GM19023 (cell line): ENCODE data around the gene HBD.
A peak's percentile ranks its signal among the peaks of the same experiment; 100 is the strongest.

ENCODE experiments used
- ATAC-seq: cut with Tn5 transposase; IDR thresholded peaks from one replicate; pipeline ENCODE4 v1.9.1; 2021; ENCODE audit warnings: mild to moderate bottlenecking, moderate library complexity; ENCODE audit not compliant: unreplicated experiment

HBD gene

DNA sequence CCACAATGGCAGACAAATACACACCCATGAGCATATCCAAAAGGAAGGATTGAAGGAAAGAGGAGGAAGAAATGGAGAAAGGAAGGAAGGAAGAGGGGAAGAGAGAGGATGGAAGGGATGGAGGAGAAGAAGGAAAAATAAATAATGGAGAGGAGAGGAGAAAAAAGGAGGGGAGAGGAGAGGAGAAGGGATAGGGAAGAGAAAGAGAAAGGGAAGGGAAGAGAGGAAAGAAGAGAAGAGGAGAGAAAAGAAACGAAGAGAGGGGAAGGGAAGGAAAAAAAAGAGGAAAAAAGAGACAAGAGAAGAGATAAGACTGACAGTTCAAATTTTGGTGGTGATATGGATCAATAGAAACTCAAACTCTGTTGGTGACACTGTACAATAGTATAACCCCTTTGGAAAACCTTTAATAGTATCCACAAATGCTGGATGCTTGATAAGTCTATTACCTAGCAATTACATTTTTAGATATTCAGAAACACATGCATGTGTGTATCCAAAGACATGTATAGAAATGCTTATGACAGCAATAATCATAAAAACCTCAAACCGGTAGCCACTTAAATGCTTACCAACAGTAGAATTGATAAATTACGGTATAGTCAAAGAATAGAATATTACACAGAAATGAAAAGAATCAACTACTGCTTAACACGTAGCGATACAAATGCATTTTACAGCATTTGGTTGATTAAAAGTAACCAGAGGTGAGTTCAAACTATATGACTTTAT lies 1.2 kb upstream of the HBD start:
- no peak for ATAC-seq

GRCh38 chr11:5233307-5233706 lies 976 bp downstream of the HBD start:
- no peak for ATAC-seq

GRCh38 chr11:5232821-5233220 lies 1.5 kb downstream of the HBD start:
- no peak for ATAC-seq

GRCh38 chr11:5232176-5232575 lies 2.1 kb downstream of the HBD start:
- no peak for ATAC-seq

- no peak for ATAC-seq
Measured at GRCh38 chr11:5231111-5231510, 3.2 kb downstream of the HBD start.

DNA sequence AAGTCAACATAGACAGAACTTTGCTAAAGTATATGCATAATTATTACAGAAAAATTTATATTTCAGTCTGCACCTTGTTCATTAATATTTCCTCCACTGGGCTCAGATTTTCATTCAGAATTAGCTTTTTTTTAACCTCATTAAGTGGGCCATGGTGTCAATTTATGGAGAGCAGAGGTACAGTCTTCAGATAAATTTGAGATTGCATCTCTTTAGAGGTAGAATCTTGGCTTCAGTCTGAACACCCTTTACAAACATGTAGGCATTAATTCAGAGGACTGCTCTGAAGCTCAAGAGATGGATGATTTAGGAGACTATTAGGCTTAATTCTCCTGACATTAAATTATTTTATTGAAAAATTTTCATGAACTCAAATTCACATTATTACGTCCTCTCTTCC lies 4.0 kb downstream of the HBD start:
- no peak for ATAC-seq

DNA sequence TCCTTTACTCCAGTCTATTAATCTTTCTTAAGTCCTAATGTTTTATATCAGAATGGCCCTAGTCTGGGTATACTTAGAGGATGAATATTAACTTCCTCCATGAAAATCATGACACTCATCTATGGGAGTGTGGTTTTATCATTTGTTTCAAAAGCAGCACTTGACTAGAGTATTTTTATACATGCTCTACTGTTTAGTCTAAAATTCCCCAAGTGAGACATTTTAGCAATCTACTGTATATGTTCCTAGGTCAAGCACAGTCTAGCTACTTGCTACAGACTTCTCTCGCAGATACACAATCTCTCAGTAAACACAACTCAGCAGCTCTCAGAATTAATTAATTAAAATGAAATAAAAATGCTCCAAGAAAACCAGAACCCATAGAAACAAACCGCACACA lies 4.5 kb downstream of the HBD start:
- ATAC-seq, result no peak

DNA sequence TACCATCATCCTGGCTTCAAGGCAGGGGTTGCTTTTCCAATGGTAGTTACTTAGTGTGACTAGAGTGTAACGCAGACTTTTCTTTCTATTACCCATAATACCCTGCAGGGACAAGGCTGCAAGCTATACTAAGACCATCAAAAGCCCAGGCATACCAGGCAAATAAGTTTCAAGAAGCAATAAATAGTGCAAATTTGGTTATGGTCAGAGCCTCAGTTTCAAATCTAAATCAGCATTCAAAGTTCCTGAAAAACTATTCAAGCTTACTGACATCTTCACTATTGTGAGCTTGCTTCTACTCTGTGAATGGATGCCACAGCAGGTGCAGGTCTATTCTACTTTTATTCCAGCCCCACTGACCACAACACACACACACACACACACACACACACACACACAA lies 4.9 kb downstream of the HBD start:
- ATAC-seq, result no peak

- no peak for ATAC-seq
Measured at GRCh38 chr11:5228124-5228523, 6.2 kb downstream of the HBD start.

- no peak for ATAC-seq
Measured at GRCh38 chr11:5227681-5228080, 6.6 kb downstream of the HBD start.

GRCh38 chr11:5226732-5227310 lies 7.5 kb downstream of the HBD start, which contains the start of gene HBB:
HBB (minus strand) TSS chr11:5227071; CDS start chr11:5227021, 50 bp downstream.
- ATAC-seq, result no peak

DNA sequence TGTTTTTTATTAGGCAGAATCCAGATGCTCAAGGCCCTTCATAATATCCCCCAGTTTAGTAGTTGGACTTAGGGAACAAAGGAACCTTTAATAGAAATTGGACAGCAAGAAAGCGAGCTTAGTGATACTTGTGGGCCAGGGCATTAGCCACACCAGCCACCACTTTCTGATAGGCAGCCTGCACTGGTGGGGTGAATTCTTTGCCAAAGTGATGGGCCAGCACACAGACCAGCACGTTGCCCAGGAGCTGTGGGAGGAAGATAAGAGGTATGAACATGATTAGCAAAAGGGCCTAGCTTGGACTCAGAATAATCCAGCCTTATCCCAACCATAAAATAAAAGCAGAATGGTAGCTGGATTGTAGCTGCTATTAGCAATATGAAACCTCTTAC lies 8.8 kb downstream of the HBD start:
- ATAC-seq, result no peak

- no peak for ATAC-seq
Measured at GRCh38 chr11:5224538-5225479, 9.5 kb downstream of the HBD start.

DNA sequence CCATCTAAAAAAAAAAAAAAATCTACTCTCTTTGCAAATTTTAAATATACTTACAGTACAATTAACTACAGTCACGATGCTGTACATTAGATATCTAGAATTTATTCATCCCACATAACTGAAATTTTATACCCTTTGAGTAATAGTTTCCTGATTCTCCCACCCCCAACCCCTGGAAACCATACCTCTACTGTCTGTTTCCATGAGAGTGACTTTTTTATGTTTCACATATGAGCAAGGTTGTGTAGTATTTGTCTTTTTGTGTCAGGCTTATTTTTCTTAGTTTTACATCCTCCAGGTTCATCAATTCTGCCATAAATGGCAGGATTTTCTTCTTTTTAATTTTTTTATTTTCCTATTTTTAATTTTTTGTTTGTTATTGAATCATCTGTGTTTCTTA lies 10.6 kb downstream of the HBD start:
- no peak for ATAC-seq

DNA sequence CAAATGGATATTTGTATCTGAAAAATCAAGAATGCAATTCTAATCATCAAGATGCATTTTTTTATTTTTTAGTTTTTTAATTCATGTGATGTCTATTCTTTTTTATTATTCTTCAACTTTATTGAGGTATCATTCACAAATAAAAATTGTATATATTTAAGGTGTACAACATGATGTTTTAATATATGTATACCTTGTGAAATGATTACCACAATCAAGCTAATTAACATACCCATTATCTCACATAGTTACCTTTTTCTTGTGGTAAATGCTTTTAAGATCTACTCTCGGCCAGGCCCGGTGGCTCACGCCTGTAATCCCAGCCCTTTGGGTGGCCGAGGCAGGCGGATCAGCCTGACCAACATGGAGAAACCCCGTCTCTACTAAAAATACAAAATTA lies 11.1 kb downstream of the HBD start:
- no peak for ATAC-seq

GRCh38 chr11:5210376-5210885 lies 23.9 kb downstream of the HBD start:
- ATAC-seq, result no peak

DNA sequence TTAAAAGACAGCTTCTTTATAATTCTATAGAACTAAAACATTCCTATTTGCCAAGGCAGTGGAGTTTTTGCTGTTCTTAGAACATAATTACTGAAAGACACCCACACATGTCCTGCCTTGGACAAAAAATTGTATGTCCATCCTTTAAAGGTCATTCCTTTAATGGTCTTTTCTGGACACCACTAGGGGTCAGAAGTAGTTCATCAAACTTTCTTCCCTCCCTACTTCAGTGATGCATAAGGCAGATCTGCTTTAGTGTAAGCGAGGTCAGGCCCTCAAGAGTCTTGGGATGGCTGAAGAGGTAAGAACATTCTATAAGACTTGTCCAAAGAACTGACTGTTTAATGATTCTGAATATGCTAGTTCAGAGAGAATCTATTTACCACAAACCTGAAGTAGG lies 29.5 kb downstream of the HBD start:
- peak; percentile 55 for ATAC-seq

DNA sequence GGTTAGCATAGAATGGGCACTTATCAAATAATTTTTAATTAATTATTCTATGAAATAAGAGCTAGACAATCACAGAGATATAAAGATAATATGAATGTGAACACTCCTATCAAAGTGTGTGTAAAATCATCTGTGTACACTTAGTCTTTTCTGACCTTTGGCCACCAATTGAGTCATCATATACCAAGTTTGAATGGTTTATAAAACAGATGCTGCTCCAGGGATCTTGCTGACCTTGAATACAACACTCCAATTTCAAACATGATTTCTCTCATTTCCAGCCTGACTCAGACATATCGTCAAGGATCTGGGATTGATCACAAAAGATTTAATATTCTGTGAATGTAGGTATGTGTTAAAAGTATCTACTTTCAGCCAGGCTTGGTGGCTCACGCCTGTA lies 30.9 kb downstream of the HBD start:
- no peak for ATAC-seq

DNA sequence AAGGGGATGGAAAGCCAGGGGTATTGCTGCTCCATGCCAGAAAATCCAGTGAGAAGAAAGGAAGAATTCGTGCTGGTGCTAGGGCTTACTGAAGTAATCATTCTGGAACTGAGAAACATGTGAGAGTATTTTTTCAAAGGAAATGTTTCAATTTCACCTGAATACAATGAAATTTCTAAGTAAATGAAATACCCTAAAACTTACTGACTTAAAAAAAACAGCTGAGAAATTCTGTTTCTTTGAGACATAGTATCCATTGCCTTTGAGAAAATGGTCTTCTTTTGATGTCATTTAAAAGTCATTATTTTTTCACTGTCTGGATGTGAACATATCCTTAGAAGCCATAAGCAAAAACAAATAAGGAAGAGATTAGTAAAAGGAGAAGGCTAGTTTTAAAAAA lies 33.7 kb downstream of the HBD start, which contains the start of gene OR51V1:
TSS of gene OR51V1 (minus strand) at position 101 of the 400 bp plus-strand sequence. CDS start at position 101, 0 bp downstream.
- no peak for ATAC-seq

DNA sequence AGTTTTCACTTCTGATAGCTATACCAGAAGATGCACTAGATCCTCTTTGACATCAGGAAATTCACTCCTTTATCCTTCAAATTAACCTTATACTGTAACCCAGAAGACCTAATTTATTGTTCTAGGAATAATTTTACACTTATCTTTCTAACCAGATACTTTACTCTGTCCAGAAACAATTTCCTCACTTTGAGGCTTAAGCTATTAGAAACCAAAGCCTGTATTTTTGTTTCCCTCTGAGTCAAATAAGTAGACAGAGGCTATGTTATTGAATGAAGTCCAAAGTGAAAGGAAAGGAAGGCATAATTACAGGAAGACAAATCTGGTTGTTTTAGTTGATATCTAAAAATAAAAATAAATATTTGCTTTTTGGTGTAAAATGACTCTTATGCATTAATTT lies 36.0 kb downstream of the HBD start:
- ATAC-seq, result no peak

GRCh38 chr11:5197536-5197935 lies 36.7 kb downstream of the HBD start:
- no peak for ATAC-seq
